Chondrocyte (in vitro differentiated cells): ENCODE measurements around the gene NPAS1. TPM values are rescaled to one million over a fixed set of nuclear protein-coding genes. Genes with fewer than 3 reads are reported as not detected.

Experiments used
- DNase-seq: peaks from one replicate; pipeline ENCODE4 v3.0.0; 2021; ENCODE audit warnings: mixed read lengths, low spot score
- H3K27ac Mint-ChIP-seq: one replicate; pipeline ENCODE4 v1.8.0; 2021; ENCODE audit warnings: mild to moderate bottlenecking, moderate library complexity, mixed read lengths; ENCODE audit not compliant: unreplicated experiment
- H3K27me3 Mint-ChIP-seq: 2 replicates; pipeline ENCODE4 v1.8.0; 2021; ENCODE audit warnings: low read depth, mixed read lengths
- H3K36me3 Mint-ChIP-seq: 2 replicates; pipeline ENCODE4 v1.8.0; 2021; ENCODE audit warnings: low read depth, mixed read lengths
- H3K4me1 Mint-ChIP-seq: 2 replicates; pipeline ENCODE4 v1.8.0; 2021; ENCODE audit warnings: low read depth, mild to moderate bottlenecking, mixed read lengths
- H3K4me3 Mint-ChIP-seq: one replicate; pipeline ENCODE4 v1.8.0; 2021; ENCODE audit warnings: mild to moderate bottlenecking, moderate library complexity, mixed read lengths; ENCODE audit not compliant: unreplicated experiment
- H3K9me3 Mint-ChIP-seq: 2 replicates; pipeline ENCODE4 v1.8.0; 2021; ENCODE audit warnings: low read depth, mixed read lengths
- CTCF ChIP-seq: fragments of 200-600 bp; sonication (generic); IDR thresholded peaks from 2 replicates; pipeline ENCODE4 v1.5.0; 2021; ENCODE audit warnings: antibody characterized with exemption, mild to moderate bottlenecking, moderate library complexity
- total RNA-seq: library from RNA; stranded (reverse); gene quantifications from 3 replicates; pipeline ENCODE4 v1.2.1, GENCODE V29; 2021

NPAS1 gene
- total RNA-seq, 1 donor from 2014 or later, result 1.7 TPM

DNA sequence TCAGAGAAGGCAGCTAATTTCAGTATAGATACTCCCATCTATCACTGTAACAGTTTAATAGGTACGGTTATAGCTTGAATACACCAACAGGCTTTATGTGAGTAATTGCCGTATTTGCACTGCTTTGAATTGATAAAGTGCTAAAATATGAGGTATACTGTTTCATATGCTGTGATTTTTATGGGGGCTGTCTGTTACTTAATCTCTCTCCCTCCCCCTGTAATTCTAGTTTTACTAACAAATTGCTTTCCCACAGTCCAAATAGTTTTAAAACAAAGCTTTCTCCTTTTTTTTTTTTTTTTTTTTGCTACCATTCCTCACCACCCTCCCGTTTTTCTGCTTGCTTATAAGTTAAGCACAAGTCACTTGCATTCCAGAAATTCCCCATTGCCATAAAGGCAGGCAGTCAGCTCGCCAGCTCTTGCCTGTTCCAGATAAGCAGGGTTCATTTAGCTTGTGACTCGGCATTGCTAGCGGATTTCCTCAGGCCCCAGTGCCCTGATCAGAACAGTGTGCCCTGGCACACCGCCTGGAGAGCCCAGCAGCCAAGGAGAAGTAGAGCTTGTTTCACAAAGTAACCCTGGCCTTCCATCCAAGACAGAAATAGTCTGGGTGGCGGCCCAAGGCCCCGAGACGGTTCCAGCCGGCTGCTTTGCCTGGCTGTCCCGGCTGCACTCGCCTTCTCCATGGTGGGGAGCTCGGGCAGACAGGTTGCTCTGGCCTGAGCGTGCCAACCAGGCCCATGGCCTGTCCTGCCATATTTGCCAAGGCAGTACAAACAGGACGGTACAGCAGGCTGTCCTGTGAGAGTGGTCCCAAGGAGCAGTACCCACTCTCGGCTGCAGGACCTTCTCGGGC lies 43.5 kb upstream of the NPAS1 start:
- Mint-ChIP-seq H3K36me3 (peaks cover 2% of the 10 kb centered on the region), H3K27ac (peak overlapping the region; percentile 94), H3K4me1 (peaks cover 69% of the 10 kb centered on the region), H3K4me3 (peak overlapping the region; percentile 47), H3K27me3 (no peaks in the 10 kb centered on the region), H3K9me3 (no peaks in the 10 kb centered on the region)
- DNase-seq, result no peak
- TF ChIP-seq CTCF, result no peak

- peaks cover 2% of the 10 kb centered on the region for H3K36me3 Mint-ChIP-seq
- peaks cover 72% of the 10 kb centered on the region for H3K4me1 Mint-ChIP-seq
- H3K9me3 Mint-ChIP-seq, result no peaks in the 10 kb centered on the region
- no peak for TF ChIP-seq CTCF
- peak overlapping the region; percentile 94 for H3K27ac Mint-ChIP-seq
- no peaks in the 10 kb centered on the region for H3K27me3 Mint-ChIP-seq
- H3K4me3 Mint-ChIP-seq, result peak overlapping the region; percentile 39
- no peak for DNase-seq
These were observed 42.8 kb upstream of the NPAS1 start for GRCh38 chr19:46976845-46977320.

GRCh38 chr19:46977548-46977947 lies 42.1 kb upstream of the NPAS1 start:
- Mint-ChIP-seq H3K4me3 (no peak overlapping the region), H3K27ac (peak overlapping the region; percentile 94), H3K27me3 (no peaks in the 10 kb centered on the region), H3K36me3 (peaks cover 2% of the 10 kb centered on the region), H3K4me1 (peaks cover 74% of the 10 kb centered on the region), H3K9me3 (no peaks in the 10 kb centered on the region)
- DNase-seq, result no peak
- no peak for TF ChIP-seq CTCF

DNA sequence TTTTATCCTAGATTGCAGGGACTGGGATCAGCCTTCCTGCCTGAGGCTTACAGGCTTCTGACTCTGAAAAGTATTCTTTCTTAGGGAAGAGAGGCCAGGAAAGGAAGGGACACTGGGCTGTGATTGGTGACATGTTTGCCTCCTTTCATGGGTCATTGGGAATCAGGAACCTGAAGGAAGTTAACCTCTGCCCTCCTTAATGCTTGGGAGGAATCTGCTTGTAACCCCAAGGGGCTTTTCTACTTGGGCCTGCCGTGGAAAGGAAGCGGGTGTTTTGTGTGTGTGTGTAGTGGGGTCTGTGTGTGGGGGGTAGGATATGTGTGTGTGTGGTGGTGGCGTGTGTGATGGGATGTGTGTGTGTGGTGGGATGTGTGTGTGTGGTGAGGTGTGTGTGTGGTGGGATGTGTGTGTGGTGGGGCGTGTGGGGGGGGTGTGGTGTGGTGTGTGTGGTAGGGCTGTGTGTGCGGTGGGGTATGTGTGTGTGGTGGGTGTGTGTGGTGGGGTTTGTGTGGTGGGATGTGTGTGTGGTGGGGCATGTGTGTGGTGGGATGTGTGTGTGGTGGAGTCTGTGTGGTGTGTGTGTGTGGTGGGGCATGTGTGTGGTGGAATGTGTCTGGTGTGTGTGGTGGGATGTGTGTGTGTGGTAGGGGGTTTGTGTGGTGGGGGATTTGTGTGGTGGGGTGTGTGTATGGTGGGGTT lies 41.3 kb upstream of the NPAS1 start:
- no peak overlapping the region for H3K4me3 Mint-ChIP-seq

More for the DNA sequence above, 41.3 kb upstream of the NPAS1 start:
- H3K27me3 Mint-ChIP-seq, result no peaks in the 10 kb centered on the region
- peaks cover 2% of the 10 kb centered on the region for H3K36me3 Mint-ChIP-seq
- H3K27ac Mint-ChIP-seq, result peak overlapping the region; percentile 54
- H3K4me1 Mint-ChIP-seq, result peaks cover 79% of the 10 kb centered on the region
- H3K9me3 Mint-ChIP-seq, result no peaks in the 10 kb centered on the region
- no peak for DNase-seq
- TF ChIP-seq CTCF, result no peak
